Measurements from ENCODE around the gene IKBKG. TPM values are rescaled to one million over a fixed set of nuclear protein-coding genes. Genes with fewer than 3 reads are reported as not detected.

Gene IKBKG
- total and polyA plus RNA-seq, 2 of the 13 experiments (the other 11 are each of a cell fraction or from before 2014, with no cell fraction given), result 30.6 to 44.3 TPM

DNA sequence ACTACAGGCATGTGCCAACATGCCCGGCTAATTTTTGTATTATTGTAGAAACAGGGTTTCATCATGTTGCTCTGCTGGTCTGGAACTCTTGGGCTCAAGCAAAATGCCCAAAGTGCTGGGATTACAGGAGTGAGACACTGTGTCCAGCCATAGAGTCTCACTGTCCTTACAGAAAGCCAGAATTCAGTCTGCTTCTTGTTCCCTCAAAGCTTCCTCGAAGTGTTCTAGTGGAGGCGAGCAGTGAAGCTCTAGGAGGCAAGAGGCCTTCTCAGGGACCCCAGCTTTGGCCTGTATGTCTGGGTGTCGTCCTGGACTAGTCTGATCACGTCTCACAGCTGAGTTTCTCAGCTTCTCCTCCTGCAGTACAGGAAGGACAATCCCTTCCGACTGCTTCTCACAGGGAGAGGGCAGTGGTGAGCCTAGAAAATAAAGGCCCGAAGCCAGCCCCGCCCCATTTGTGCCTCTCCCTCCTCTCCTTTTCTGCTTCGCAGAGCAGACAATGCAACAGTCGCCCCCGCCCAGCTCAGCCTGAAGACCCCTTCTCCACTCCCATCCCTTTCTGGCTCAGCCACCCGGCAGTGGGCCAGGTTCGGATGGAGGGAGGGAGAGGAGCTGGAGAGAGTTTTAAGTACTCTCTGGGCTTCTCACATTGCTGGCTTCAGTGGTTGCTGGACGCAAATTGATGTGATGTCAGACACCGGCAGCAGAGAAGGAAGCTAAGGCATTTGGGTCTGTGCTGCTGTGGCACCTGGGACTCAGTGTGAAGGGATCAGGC is 20.3 kb upstream of the IKBKG start (continued):
- TF ChIP-seq GLI4 (CRISPR knock-in tag; IDR thresholded peaks at IDR 0.05; ENCODE audit: borderline replicate concordance) (no peak), NFE2L1 (CRISPR knock-in tag; IDR thresholded peaks at IDR 0.05; ENCODE audit: borderline replicate concordance) (no peak), SAP130 (CRISPR knock-in tag; IDR thresholded peaks at IDR 0.05; ENCODE audit: low read depth) (peak; percentile 19; the same call in 1 of the 2 replicates), MLXIP (CRISPR knock-in tag; IDR thresholded peaks at IDR 0.05; ENCODE audit: borderline replicate concordance) (no peak), MTF2 (CRISPR knock-in tag; IDR thresholded peaks at IDR 0.05; ENCODE audit: borderline replicate concordance) (no peak), ZSCAN30 (CRISPR knock-in tag; IDR thresholded peaks at IDR 0.05) (no peak), GTF2F1 (IDR thresholded peaks at IDR 0.05; ENCODE audit: low read length) (no peak), FOXA1 (IDR thresholded peaks at IDR 0.05) (no peak), FOXA1 (CRISPR knock-in tag; IDR thresholded peaks at IDR 0.05) (no peak), ZNF180 (CRISPR knock-in tag; IDR thresholded peaks at IDR 0.05; ENCODE audit: borderline replicate concordance, low read depth) (no peak), SNAPC5 (CRISPR knock-in tag; IDR thresholded peaks at IDR 0.05; ENCODE audit: borderline replicate concordance) (no peak), HMGXB3 (CRISPR knock-in tag; IDR thresholded peaks at IDR 0.05; ENCODE audit: borderline replicate concordance) (no peak)
- TF ChIP-seq, protein P1, sequence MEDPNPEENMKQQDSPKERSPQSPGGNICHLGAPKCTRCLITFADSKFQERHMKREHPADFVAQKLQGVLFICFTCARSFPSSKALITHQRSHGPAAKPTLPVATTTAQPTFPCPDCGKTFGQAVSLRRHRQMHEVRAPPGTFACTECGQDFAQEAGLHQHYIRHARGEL (CRISPR knock-in tag; IDR thresholded peaks at IDR 0.05), result no peak
- TF ChIP-seq, protein P2, sequence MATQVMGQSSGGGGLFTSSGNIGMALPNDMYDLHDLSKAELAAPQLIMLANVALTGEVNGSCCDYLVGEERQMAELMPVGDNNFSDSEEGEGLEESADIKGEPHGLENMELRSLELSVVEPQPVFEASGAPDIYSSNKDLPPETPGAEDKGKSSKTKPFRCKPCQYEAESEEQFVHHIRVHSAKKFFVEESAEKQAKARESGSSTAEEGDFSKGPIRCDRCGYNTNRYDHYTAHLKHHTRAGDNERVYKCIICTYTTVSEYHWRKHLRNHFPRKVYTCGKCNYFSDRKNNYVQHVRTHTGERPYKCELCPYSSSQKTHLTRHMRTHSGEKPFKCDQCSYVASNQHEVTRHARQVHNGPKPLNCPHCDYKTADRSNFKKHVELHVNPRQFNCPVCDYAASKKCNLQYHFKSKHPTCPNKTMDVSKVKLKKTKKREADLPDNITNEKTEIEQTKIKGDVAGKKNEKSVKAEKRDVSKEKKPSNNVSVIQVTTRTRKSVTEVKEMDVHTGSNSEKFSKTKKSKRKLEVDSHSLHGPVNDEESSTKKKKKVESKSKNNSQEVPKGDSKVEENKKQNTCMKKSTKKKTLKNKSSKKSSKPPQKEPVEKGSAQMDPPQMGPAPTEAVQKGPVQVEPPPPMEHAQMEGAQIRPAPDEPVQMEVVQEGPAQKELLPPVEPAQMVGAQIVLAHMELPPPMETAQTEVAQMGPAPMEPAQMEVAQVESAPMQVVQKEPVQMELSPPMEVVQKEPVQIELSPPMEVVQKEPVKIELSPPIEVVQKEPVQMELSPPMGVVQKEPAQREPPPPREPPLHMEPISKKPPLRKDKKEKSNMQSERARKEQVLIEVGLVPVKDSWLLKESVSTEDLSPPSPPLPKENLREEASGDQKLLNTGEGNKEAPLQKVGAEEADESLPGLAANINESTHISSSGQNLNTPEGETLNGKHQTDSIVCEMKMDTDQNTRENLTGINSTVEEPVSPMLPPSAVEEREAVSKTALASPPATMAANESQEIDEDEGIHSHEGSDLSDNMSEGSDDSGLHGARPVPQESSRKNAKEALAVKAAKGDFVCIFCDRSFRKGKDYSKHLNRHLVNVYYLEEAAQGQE (IDR thresholded peaks at IDR 0.05; ENCODE audit: borderline replicate concordance in 1 of 2, low read depth in 1 of 2, low read length in 2 of 2), result no peak
- TF ChIP-seq, protein P3, sequence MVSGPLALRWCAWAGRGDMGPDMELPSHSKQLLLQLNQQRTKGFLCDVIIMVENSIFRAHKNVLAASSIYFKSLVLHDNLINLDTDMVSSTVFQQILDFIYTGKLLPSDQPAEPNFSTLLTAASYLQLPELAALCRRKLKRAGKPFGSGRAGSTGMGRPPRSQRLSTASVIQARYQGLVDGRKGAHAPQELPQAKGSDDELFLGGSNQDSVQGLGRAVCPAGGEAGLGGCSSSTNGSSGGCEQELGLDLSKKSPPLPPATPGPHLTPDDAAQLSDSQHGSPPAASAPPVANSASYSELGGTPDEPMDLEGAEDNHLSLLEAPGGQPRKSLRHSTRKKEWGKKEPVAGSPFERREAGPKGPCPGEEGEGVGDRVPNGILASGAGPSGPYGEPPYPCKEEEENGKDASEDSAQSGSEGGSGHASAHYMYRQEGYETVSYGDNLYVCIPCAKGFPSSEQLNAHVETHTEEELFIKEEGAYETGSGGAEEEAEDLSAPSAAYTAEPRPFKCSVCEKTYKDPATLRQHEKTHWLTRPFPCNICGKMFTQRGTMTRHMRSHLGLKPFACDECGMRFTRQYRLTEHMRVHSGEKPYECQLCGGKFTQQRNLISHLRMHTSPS (CRISPR knock-in tag; IDR thresholded peaks at IDR 0.05; ENCODE audit: low read depth), result no peak
